HEK293 (cell line): ENCODE measurements around the gene DIABLO.

ENCODE experiments used
- CTCF ChIA-PET: fragments of 350-600 bp; formaldehyde crosslinking; extraction: SDS; loops from one replicate; lab custom pipeline; 2021; ENCODE audit warnings: antibody characterized with exemption; lab: Yijun Ruan, JAX
- POLR2A ChIA-PET: fragments of 300-600 bp; formaldehyde crosslinking; extraction: SDS; loops from one replicate; lab custom pipeline; 2020; ENCODE audit warnings: antibody characterized with exemption, inconsistent platforms; lab: Yijun Ruan, JAX
- H3K27ac ChIP-seq: fragments of 200-500 bp; sonication (Bioruptor generic); 2 replicates; pipeline ENCODE4 v1.5.1; 2014; ENCODE audit warnings: low read depth, low read length, control low read depth, inconsistent platforms; ENCODE audit errors: extremely low read depth
- H3K36me3 ChIP-seq, 2 experiments: fragments of 200-500 bp in 1 of 2; sonication (Bioruptor generic) in 1 of 2; 1 replicate in 1 of 2; 2 replicates in 1 of 2; pipeline ENCODE4 v1.5.1; 2014 to 2017; ENCODE audit warnings: inconsistent platforms in 2 of 2, low read length in 2 of 2; ENCODE audit not compliant: control insufficient read depth in 2 of 2, insufficient read depth in 1 of 2
- H3K4me1 ChIP-seq: fragments of 200-500 bp; sonication (Bioruptor generic); 2 replicates; pipeline ENCODE4 v1.5.1; 2014; ENCODE audit warnings: mild to moderate bottlenecking, low read length, inconsistent platforms; ENCODE audit not compliant: control insufficient read depth, insufficient read depth
- H3K4me3 ChIP-seq: 2 replicates; pipeline ENCODE4 v1.5.1; 2011; ENCODE audit warnings: low read depth, mild to moderate bottlenecking, control low read depth, low read length, moderate library complexity
- H3K9me3 ChIP-seq: fragments of 200-500 bp; sonication (Bioruptor generic); 2 replicates; pipeline ENCODE4 v1.5.1; 2014; ENCODE audit warnings: low read depth, low read length, inconsistent platforms; ENCODE audit not compliant: control insufficient read depth, insufficient read depth
- BCL6B ChIP-seq: fragments of 450-650 bp; formaldehyde crosslinking; IDR thresholded peaks from 2 replicates; pipeline ENCODE4 v1.5.1; 2017; ENCODE audit warnings: missing biosample characterization, missing genetic modification characterization
- HOXD13 ChIP-seq: sonication (generic); formaldehyde crosslinking; IDR thresholded peaks from 2 replicates; pipeline ENCODE4 v1.8.0; 2022; ENCODE audit warnings: missing genetic modification reagents, borderline replicate concordance
- MYNN ChIP-seq: fragments of 450-650 bp; formaldehyde crosslinking; IDR thresholded peaks from 2 replicates; pipeline ENCODE4 v1.5.1; 2016; ENCODE audit warnings: missing biosample characterization, missing genetic modification characterization, borderline replicate concordance
- PRDM1 ChIP-seq: fragments of 450-650 bp; formaldehyde crosslinking; IDR thresholded peaks from 2 replicates; pipeline ENCODE4; 2016; ENCODE audit warnings: missing biosample characterization, missing genetic modification characterization
- ZNF121 ChIP-seq: fragments of 450-650 bp; formaldehyde crosslinking; IDR thresholded peaks from 2 replicates; pipeline ENCODE4 v1.5.1; 2016; ENCODE audit warnings: missing biosample characterization, missing genetic modification characterization
- ZNF175 ChIP-seq: fragments of 450-650 bp; formaldehyde crosslinking; IDR thresholded peaks from 2 replicates; pipeline ENCODE4 v1.5.1; 2016; ENCODE audit warnings: missing biosample characterization, missing genetic modification characterization
- ZNF433 ChIP-seq: fragments of 450-650 bp; formaldehyde crosslinking; IDR thresholded peaks from 2 replicates; pipeline ENCODE4 v1.5.1; 2016; ENCODE audit warnings: missing biosample characterization, missing genetic modification characterization, low read depth
- ZNF510 ChIP-seq: fragments of 450-650 bp; formaldehyde crosslinking; IDR thresholded peaks from 2 replicates; pipeline ENCODE4 v1.5.1; 2018; ENCODE audit warnings: mild to moderate bottlenecking, missing genetic modification characterization, missing biosample characterization; ENCODE audit not compliant: insufficient replicate concordance
- ZNF639 ChIP-seq: fragments of 450-650 bp; formaldehyde crosslinking; IDR thresholded peaks from 2 replicates; pipeline ENCODE4 v1.5.1; 2016; ENCODE audit warnings: missing biosample characterization, missing genetic modification characterization
- ZSCAN30 ChIP-seq: fragments of 450-650 bp; IDR thresholded peaks from 2 replicates; pipeline ENCODE4 v1.5.1; 2018; ENCODE audit warnings: missing biosample characterization, mild to moderate bottlenecking, missing genetic modification characterization, moderate library complexity
- TF ChIP-seq, protein P1 (sequence below): fragments of 450-650 bp; formaldehyde crosslinking; IDR thresholded peaks from 2 replicates; pipeline ENCODE4 v1.5.1; 2016; ENCODE audit warnings: missing biosample characterization, missing genetic modification characterization
- TF ChIP-seq, protein P2 (sequence below): fragments of 450-650 bp; formaldehyde crosslinking; IDR thresholded peaks from 2 replicates; pipeline ENCODE4 v1.5.1; 2017; ENCODE audit warnings: missing biosample characterization, missing genetic modification characterization
- TF ChIP-seq, protein P3 (sequence below): fragments of 450-650 bp; formaldehyde crosslinking; IDR thresholded peaks from 2 replicates; pipeline ENCODE4 v1.5.1; 2016; ENCODE audit warnings: missing biosample characterization, missing genetic modification characterization
- TF ChIP-seq, protein P4 (sequence below): fragments of 450-650 bp; formaldehyde crosslinking; IDR thresholded peaks from 2 replicates; pipeline ENCODE4 v1.5.1; 2016; ENCODE audit warnings: missing biosample characterization, missing genetic modification characterization, borderline replicate concordance

The DIABLO gene

GRCh38 chr12:122199484-122200355 is 26.1 kb downstream of the DIABLO start:
- Histone ChIP-seq H3K27ac (no peak overlapping the region), H3K9me3 (no peaks in the 10 kb centered on the region), H3K36me3 (no peaks in the 10 kb centered on the region), H3K4me1 (peaks cover 6% of the 10 kb centered on the region; the same call in 1 of the 2 replicates), H3K4me3 (no peak overlapping the region)
- ChIA-PET CTCF (interaction anchor here (0.6 kb wide), 1 partner anchor 80 kb away, joined by 3 read pairs; no protein-coding TSS in a partner anchor), POLR2A (no interaction called here)
- TF ChIP-seq ZNF121 (no peak), ZSCAN30 (tag by site-specific recombination) (no peak), HOXD13 (no peak), ZNF639 (tag by site-specific recombination) (no peak)

DNA sequence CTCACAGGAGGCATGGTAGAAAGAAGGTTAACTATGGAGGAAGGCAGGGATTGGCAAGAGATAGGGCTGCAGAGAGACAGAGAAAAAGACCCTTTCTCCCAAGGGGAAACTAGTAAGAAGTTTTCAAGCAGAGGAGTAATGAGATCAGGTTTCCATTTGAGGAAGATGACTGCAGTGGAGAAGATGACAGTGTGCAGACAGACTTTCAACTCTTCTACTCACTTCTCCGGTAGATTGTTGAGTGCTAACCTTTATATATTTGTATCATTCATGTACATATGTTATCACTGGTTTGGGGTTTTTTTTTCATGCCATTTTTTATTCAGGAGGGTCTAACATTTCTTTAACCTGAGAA is 28.3 kb downstream of the DIABLO start:
- Histone ChIP-seq H3K4me3 (no peak overlapping the region), H3K27ac (no peak overlapping the region), H3K4me1 (no peaks in the 10 kb centered on the region), H3K36me3 (no peaks in the 10 kb centered on the region), H3K9me3 (no peaks in the 10 kb centered on the region)
- TF ChIP-seq MYNN (tag by site-specific recombination) (no peak), BCL6B (tag by site-specific recombination) (no peak), ZNF510 (peak; percentile 97), ZNF175 (no peak), ZNF433 (no peak), PRDM1 (tag by site-specific recombination) (peak; percentile 71)
- TF ChIP-seq, protein P1, sequence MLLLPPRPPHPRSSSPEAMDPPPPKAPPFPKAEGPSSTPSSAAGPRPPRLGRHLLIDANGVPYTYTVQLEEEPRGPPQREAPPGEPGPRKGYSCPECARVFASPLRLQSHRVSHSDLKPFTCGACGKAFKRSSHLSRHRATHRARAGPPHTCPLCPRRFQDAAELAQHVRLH: no peak
- TF ChIP-seq, protein P2, sequence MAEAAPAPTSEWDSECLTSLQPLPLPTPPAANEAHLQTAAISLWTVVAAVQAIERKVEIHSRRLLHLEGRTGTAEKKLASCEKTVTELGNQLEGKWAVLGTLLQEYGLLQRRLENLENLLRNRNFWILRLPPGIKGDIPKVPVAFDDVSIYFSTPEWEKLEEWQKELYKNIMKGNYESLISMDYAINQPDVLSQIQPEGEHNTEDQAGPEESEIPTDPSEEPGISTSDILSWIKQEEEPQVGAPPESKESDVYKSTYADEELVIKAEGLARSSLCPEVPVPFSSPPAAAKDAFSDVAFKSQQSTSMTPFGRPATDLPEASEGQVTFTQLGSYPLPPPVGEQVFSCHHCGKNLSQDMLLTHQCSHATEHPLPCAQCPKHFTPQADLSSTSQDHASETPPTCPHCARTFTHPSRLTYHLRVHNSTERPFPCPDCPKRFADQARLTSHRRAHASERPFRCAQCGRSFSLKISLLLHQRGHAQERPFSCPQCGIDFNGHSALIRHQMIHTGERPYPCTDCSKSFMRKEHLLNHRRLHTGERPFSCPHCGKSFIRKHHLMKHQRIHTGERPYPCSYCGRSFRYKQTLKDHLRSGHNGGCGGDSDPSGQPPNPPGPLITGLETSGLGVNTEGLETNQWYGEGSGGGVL (tag by site-specific recombination): no peak
- TF ChIP-seq, protein P3, sequence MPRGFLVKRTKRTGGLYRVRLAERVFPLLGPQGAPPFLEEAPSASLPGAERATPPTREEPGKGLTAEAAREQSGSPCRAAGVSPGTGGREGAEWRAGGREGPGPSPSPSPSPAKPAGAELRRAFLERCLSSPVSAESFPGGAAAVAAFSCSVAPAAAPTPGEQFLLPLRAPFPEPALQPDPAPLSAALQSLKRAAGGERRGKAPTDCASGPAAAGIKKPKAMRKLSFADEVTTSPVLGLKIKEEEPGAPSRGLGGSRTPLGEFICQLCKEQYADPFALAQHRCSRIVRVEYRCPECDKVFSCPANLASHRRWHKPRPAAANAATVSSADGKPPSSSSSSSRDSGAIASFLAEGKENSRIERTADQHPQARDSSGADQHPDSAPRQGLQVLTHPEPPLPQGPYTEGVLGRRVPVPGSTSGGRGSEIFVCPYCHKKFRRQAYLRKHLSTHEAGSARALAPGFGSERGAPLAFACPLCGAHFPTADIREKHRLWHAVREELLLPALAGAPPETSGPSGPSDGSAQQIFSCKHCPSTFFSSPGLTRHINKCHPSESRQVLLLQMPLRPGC (tag by site-specific recombination): no peak
- TF ChIP-seq, protein P4, sequence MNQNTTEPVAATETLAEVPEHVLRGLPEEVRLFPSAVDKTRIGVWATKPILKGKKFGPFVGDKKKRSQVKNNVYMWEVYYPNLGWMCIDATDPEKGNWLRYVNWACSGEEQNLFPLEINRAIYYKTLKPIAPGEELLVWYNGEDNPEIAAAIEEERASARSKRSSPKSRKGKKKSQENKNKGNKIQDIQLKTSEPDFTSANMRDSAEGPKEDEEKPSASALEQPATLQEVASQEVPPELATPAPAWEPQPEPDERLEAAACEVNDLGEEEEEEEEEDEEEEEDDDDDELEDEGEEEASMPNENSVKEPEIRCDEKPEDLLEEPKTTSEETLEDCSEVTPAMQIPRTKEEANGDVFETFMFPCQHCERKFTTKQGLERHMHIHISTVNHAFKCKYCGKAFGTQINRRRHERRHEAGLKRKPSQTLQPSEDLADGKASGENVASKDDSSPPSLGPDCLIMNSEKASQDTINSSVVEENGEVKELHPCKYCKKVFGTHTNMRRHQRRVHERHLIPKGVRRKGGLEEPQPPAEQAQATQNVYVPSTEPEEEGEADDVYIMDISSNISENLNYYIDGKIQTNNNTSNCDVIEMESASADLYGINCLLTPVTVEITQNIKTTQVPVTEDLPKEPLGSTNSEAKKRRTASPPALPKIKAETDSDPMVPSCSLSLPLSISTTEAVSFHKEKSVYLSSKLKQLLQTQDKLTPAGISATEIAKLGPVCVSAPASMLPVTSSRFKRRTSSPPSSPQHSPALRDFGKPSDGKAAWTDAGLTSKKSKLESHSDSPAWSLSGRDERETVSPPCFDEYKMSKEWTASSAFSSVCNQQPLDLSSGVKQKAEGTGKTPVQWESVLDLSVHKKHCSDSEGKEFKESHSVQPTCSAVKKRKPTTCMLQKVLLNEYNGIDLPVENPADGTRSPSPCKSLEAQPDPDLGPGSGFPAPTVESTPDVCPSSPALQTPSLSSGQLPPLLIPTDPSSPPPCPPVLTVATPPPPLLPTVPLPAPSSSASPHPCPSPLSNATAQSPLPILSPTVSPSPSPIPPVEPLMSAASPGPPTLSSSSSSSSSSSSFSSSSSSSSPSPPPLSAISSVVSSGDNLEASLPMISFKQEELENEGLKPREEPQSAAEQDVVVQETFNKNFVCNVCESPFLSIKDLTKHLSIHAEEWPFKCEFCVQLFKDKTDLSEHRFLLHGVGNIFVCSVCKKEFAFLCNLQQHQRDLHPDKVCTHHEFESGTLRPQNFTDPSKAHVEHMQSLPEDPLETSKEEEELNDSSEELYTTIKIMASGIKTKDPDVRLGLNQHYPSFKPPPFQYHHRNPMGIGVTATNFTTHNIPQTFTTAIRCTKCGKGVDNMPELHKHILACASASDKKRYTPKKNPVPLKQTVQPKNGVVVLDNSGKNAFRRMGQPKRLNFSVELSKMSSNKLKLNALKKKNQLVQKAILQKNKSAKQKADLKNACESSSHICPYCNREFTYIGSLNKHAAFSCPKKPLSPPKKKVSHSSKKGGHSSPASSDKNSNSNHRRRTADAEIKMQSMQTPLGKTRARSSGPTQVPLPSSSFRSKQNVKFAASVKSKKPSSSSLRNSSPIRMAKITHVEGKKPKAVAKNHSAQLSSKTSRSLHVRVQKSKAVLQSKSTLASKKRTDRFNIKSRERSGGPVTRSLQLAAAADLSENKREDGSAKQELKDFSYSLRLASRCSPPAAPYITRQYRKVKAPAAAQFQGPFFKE: no peak
- ChIA-PET POLR2A (no interaction called here), CTCF (no interaction called here)
